K562 (cell line): Measurements from ENCODE around the gene FAM24A. TPM values are rescaled to one million over a fixed set of nuclear protein-coding genes. Genes with fewer than 3 reads are reported as not detected.

Experiments
- BCOR ChIP-seq: fragments of 450-650 bp; IDR thresholded peaks from 2 replicates; pipeline ENCODE4 v1.6.1; 2016
- GMEB1 ChIP-seq: fragments of 250-450 bp; sonication (Bioruptor Pico); IDR thresholded peaks from 2 replicates; pipeline ENCODE4 v1.4.0; 2020; ENCODE audit warnings: mild to moderate bottlenecking
- HNRNPK ChIP-seq: fragments of 200-400 bp; formaldehyde crosslinking; IDR thresholded peaks from one replicate; pipeline ENCODE4 v1.6.1; 2018; ENCODE audit warnings: mild to moderate bottlenecking, low read depth, low read length; ENCODE audit not compliant: poor library complexity, severe bottlenecking
- L3MBTL2 ChIP-seq: fragments of 450-650 bp; IDR thresholded peaks from 2 replicates; pipeline ENCODE4 v1.6.1; 2016; ENCODE audit warnings: mild to moderate bottlenecking, moderate library complexity
- LCOR ChIP-seq: sonication (generic); formaldehyde crosslinking; IDR thresholded peaks from 2 replicates; pipeline ENCODE4 v1.8.0; 2022; ENCODE audit warnings: mild to moderate bottlenecking, missing genetic modification reagents
- NBN ChIP-seq: fragments of 450-650 bp; IDR thresholded peaks from 2 replicates; pipeline ENCODE4 v1.6.1; 2016; ENCODE audit warnings: low read depth, mild to moderate bottlenecking
- POLR2G ChIP-seq: fragments of 200-400 bp; formaldehyde crosslinking; IDR thresholded peaks from 2 replicates; pipeline ENCODE4 v1.6.1; 2017; ENCODE audit warnings: low read depth, mild to moderate bottlenecking, antibody characterized with exemption, low read length, moderate library complexity
- REST ChIP-seq, 2 experiments: fragments of 450-650 bp; formaldehyde crosslinking in 1 of 2; IDR thresholded peaks; 2 replicates each; pipeline versions ENCODE4 v1.4.0 to v1.6.1; 2014 to 2020; ENCODE audit warnings: mild to moderate bottlenecking in 2 of 2, borderline replicate concordance in 1 of 2, low read depth in 1 of 2
- STAT6 ChIP-seq: sonication (generic); formaldehyde crosslinking; IDR thresholded peaks from 2 replicates; pipeline ENCODE4 v1.8.1; 2023; ENCODE audit warnings: mild to moderate bottlenecking, missing genetic modification reagents
- SUPT5H ChIP-seq: fragments of 450-650 bp; IDR thresholded peaks from 2 replicates; pipeline ENCODE4 v1.6.1; 2016
- ZNF76 ChIP-seq: fragments of 250-450 bp; sonication (Bioruptor Pico); IDR thresholded peaks from 2 replicates; pipeline ENCODE4 v1.4.0; 2020; ENCODE audit warnings: mild to moderate bottlenecking, moderate library complexity, borderline replicate concordance
- ZSCAN32 ChIP-seq: fragments of 450-650 bp; formaldehyde crosslinking; IDR thresholded peaks from 2 replicates; pipeline ENCODE4 v1.4.0; 2020; ENCODE audit warnings: mild to moderate bottlenecking, moderate library complexity
- polyA plus RNA-seq, 8 experiments: library from polyadenylated mRNA; depleted of rRNA in 4 of 8; stranded (reverse) in 5 of 8; unstranded in 3 of 8; fragments of >200 nt; fragmentation: Nextera tagmentation in 2 of 8; fragmentation: Illumina TruSeq in 1 of 8; extraction: Ambion mirVana in 2 of 8; extraction: Trizol in 1 of 8; gene quantifications; 2 replicates each; pipeline versions ENCODE4 v1.2.1 to v1.2.3, GENCODE V29; 2011 to 2014; ENCODE audit warnings: inconsistent platforms in 1 of 8, missing spikeins in 1 of 8
- total RNA-seq, 7 experiments: library from RNA; depleted of rRNA in 6 of 7; stranded (reverse); fragments of >200 nt in 6 of 7; fragmentation: Illumina TruSeq in 2 of 7; extraction: Trizol in 2 of 7; gene quantifications; 2 replicates each; pipeline versions ENCODE4 v1.2.1 to v1.2.3, GENCODE V29; 2011 to 2021; ENCODE audit warnings: low replicate concordance in 1 of 7

Gene FAM24A
- total and polyA plus RNA-seq, 9 of the 15 experiments (the other 6 are each of a cell fraction or from before 2014, with no cell fraction given), result not detected

GRCh38 chr10:122879339-122880273, 30.8 kb upstream of the FAM24A start, which contains the start of gene FAM24B (continued):
- 0 out of 2 replicates have a peak, but pooled peaks have one; percentile 17 for TF ChIP-seq REST (IDR thresholded peaks at IDR 0.05; ENCODE audit: borderline replicate concordance)
- no peak for TF ChIP-seq REST (CRISPR knock-in tag; IDR thresholded peaks at IDR 0.05; ENCODE audit: low read depth)
- peak; percentile 49; the same call in 1 of the 2 replicates for TF ChIP-seq LCOR (CRISPR knock-in tag)
- no peak for TF ChIP-seq ZNF76
- TF ChIP-seq SUPT5H, result peak; percentile 69
- TF ChIP-seq HNRNPK, result no peak
- no peak for TF ChIP-seq ZSCAN32 (CRISPR knock-in tag)
- TF ChIP-seq BCOR, result no peak
- peak; percentile 95 for TF ChIP-seq POLR2G
- 0 out of 2 replicates have a peak, but pooled peaks have one; percentile 25 for TF ChIP-seq GMEB1
- peak; percentile 97 for TF ChIP-seq L3MBTL2
- no peak for TF ChIP-seq NBN
- no peak for TF ChIP-seq STAT6
